ENCODE data around the gene PDZD2.

GRCh38 chr5:32158679-32158975 lies 519.7 kb downstream of the PDZD2 start:
- TF ChIP-seq CTCF (IDR thresholded peaks at IDR 0.05; ENCODE audit: low read depth, low read length) (no peak), EZH2phosphoT487 (IDR thresholded peaks at IDR 0.05; ENCODE audit: low read depth) (no peak)

Data from OCI-LY3 (cell line).